Measurements from ENCODE around the gene FBXW7.

GRCh38 chr4:152556283-152556682 is 20.4 kb upstream of the FBXW7 start:
- no peak for TF ChIP-seq ZFP30 (CRISPR knock-in tag; IDR thresholded peaks at IDR 0.05)
- no peak for TF ChIP-seq TOX (CRISPR knock-in tag; IDR thresholded peaks at IDR 0.05; ENCODE audit: borderline replicate concordance)
- TF ChIP-seq ZC3H10 (CRISPR knock-in tag; IDR thresholded peaks at IDR 0.05), result no peak
- no peak for TF ChIP-seq TCF4 (CRISPR knock-in tag; IDR thresholded peaks at IDR 0.05; ENCODE audit: borderline replicate concordance)
- no peak for TF ChIP-seq CSDC2 (CRISPR knock-in tag; IDR thresholded peaks at IDR 0.05)
- TF ChIP-seq ZFP3 (CRISPR knock-in tag; IDR thresholded peaks at IDR 0.05), result no peak
- no peak for TF ChIP-seq RARB (CRISPR knock-in tag; IDR thresholded peaks at IDR 0.05)
- TF ChIP-seq, protein P1, sequence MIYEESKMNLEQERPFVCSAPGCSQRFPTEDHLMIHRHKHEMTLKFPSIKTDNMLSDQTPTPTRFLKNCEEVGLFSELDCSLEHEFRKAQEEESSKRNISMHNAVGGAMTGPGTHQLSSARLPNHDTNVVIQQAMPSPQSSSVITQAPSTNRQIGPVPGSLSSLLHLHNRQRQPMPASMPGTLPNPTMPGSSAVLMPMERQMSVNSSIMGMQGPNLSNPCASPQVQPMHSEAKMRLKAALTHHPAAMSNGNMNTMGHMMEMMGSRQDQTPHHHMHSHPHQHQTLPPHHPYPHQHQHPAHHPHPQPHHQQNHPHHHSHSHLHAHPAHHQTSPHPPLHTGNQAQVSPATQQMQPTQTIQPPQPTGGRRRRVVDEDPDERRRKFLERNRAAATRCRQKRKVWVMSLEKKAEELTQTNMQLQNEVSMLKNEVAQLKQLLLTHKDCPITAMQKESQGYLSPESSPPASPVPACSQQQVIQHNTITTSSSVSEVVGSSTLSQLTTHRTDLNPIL (CRISPR knock-in tag; IDR thresholded peaks at IDR 0.05; ENCODE audit: low read depth), result no peak
